GM12878 (cell line): Measurements from ENCODE around the gene KRTAP10-8. TPM values are rescaled to one million over a fixed set of nuclear protein-coding genes. Genes with fewer than 3 reads are reported as not detected.

Source experiments
- ATAC-seq: fragments of 200-7000 bp; cut with Tn5 transposase; 3 replicates; pipeline ENCODE4 v1.9.1; 2020; ENCODE audit warnings: mild to moderate bottlenecking, moderate library complexity
- BruUV-seq: library from RNA; stranded (reverse); fragments of 400-500 nt; replicated peaks from 2 replicates; lab custom pipeline; 2021; lab: Mats Ljungman, UMichigan
- CTCF ChIA-PET: fragments of 300-600 bp; sonication (Branson Sonifier 250); formaldehyde crosslinking; extraction: SDS; loops from one replicate; lab custom pipeline; 2021; ENCODE audit warnings: inconsistent platforms; lab: Yijun Ruan, JAX
- POLR2A ChIA-PET: fragments of 350-600 bp; formaldehyde crosslinking; extraction: SDS; loops from one replicate; lab custom pipeline; 2021; ENCODE audit warnings: inconsistent platforms; lab: Charles Lee
- RAD21 ChIA-PET: fragments of 300-600 bp; sonication (Branson Sonifier 250); formaldehyde crosslinking; loops from one replicate; lab custom pipeline; 2023; ENCODE audit warnings: antibody characterized with exemption; ENCODE audit not compliant: unreplicated experiment; lab: Charles Lee
- SMC1A ChIA-PET: fragments of 300-600 bp; sonication (Branson Sonifier 250); formaldehyde crosslinking; loops from one replicate; lab custom pipeline; 2023; ENCODE audit not compliant: unreplicated experiment, uncharacterized antibody; lab: Charles Lee
- DNase-seq: peaks from one replicate; pipeline ENCODE4 v3.0.0-alpha.2; 2011; ENCODE audit warnings: low read depth, low spot score
- FAIRE-seq: peaks from 3 replicates; lab custom pipeline; 2011; peaks lifted over from hg19 to GRCh38; lab: Jason Lieb, UNC
- H2AFZ ChIP-seq: 2 replicates; pipeline ENCODE4 v1.6.0; 2011; ENCODE audit warnings: low read depth, low read length, control low read depth; ENCODE audit not compliant: control insufficient read depth
- H3K27ac ChIP-seq: 2 replicates; pipeline ENCODE4 v1.5.1; 2011; ENCODE audit warnings: control low read depth; ENCODE audit not compliant: control insufficient read depth, insufficient read depth
- H3K27me3 ChIP-seq, 2 experiments: replicated peaks in 1 of 2; 2 replicates each; pipeline versions ENCODE4 v1.6.0 to v1.6.1; 2011; ENCODE audit warnings: low read length in 1 of 2; ENCODE audit not compliant: control insufficient read depth in 2 of 2, insufficient read depth in 2 of 2
- H3K36me3 ChIP-seq, 2 experiments: 2 replicates each; pipeline ENCODE4 v1.5.1; 2011; ENCODE audit warnings: low read length in 1 of 2; ENCODE audit not compliant: control insufficient read depth in 2 of 2, insufficient read depth in 2 of 2
- H3K4me1 ChIP-seq: 2 replicates; pipeline ENCODE4 v1.6.1; 2011; ENCODE audit warnings: mild to moderate bottlenecking, low read length, moderate library complexity, mixed read lengths; ENCODE audit not compliant: control insufficient read depth, insufficient read depth
- H3K4me2 ChIP-seq: 2 replicates; pipeline ENCODE4 v1.6.0; 2011; ENCODE audit warnings: control low read depth; ENCODE audit not compliant: control insufficient read depth, insufficient read depth
- H3K4me3 ChIP-seq: fragments of 200-600 bp; sonication (generic); 2 replicates; pipeline ENCODE4 v1.5.1; 2016
- H3K79me2 ChIP-seq: 2 replicates; pipeline ENCODE4 v1.6.0; 2011; ENCODE audit warnings: low read length; ENCODE audit not compliant: control insufficient read depth, insufficient read depth
- H3K9ac ChIP-seq: 2 replicates; pipeline ENCODE4 v1.8.0; 2011; ENCODE audit warnings: low read length, control low read depth, mixed read lengths; ENCODE audit not compliant: control insufficient read depth, insufficient read depth
- H3K9me3 ChIP-seq: replicated peaks from 3 replicates; pipeline ENCODE4 v1.5.1; 2011; ENCODE audit warnings: mild to moderate bottlenecking, low read length; ENCODE audit not compliant: control insufficient read depth, insufficient read depth
- H4K20me1 ChIP-seq: 2 replicates; pipeline ENCODE4 v1.6.0; 2011; ENCODE audit not compliant: control insufficient read depth, insufficient read depth
- DPF2 ChIP-seq: fragments of 450-650 bp; IDR thresholded peaks from 2 replicates; pipeline ENCODE4 v1.6.1; 2017; ENCODE audit warnings: mild to moderate bottlenecking
- POU2F2 ChIP-seq: IDR thresholded peaks from 3 replicates; pipeline ENCODE4 v1.6.1; 2011; ENCODE audit warnings: low read depth, mild to moderate bottlenecking, low read length, borderline replicate concordance
- RELA ChIP-seq: fragments of 450-650 bp; IDR thresholded peaks from 2 replicates; pipeline ENCODE4 v1.8.0; 2014; ENCODE audit warnings: borderline replicate concordance; ENCODE audit not compliant: partially characterized antibody
- RUNX3 ChIP-seq: IDR thresholded peaks from 2 replicates; pipeline ENCODE4 v1.6.1; 2012; ENCODE audit warnings: low read length, inconsistent platforms
- ZNF274 ChIP-seq: IDR thresholded peaks from one replicate; pipeline ENCODE4 v1.8.0; 2011; ENCODE audit not compliant: insufficient read length, insufficient read depth
- WGBS: methylation state at CpG from one replicate; pipeline ENCODE4 v1.1.6; 2016; ENCODE audit warnings: low lambda C conversion rate; ENCODE audit not compliant: insufficient replicate concordance, insufficient coverage; ENCODE audit errors: missing lambda C conversion rate; 5-methylcytosine and 5-hydroxymethylcytosine counted together
- in situ Hi-C: fragments of 300-500 bp; cut with MboI; formaldehyde crosslinking; loops from 9 replicates; pipeline ENCODE4 v1.14.3; 2018; ENCODE audit warnings: mixed read lengths
- intact Hi-C: fragments of 100-400 bp; cut with micrococcal nuclease; formaldehyde crosslinking; loops from one replicate; pipeline ENCODE4 v1.14.2; 2022; ENCODE audit not compliant: unreplicated experiment
- polyA plus RNA-seq, 11 experiments: library from polyadenylated mRNA; depleted of rRNA in 4 of 11; unstranded in 6 of 11; stranded (reverse) in 5 of 11; fragments of >200 nt; fragmentation: Nextera tagmentation in 4 of 11; fragmentation: Illumina TruSeq in 1 of 11; extraction: Ambion mirVana in 4 of 11; extraction: Trizol in 1 of 11; gene quantifications; 1 replicate in 1 of 11; 2 replicates in 10 of 11; pipeline versions ENCODE4 v1.2.1 to v1.2.3, GENCODE V29; 2011 to 2016; ENCODE audit warnings: inconsistent platforms in 2 of 11, missing spikeins in 2 of 11, low read depth in 1 of 11
- total RNA-seq, 4 experiments: library from RNA; depleted of rRNA in 3 of 4; stranded (reverse); fragments of >200 nt in 3 of 4; fragmentation: Illumina TruSeq in 1 of 4; extraction: Trizol in 1 of 4; gene quantifications; 2 replicates each; pipeline versions ENCODE4 v1.2.1 to v1.2.3, GENCODE V29; 2013 to 2021
- TF ChIP-seq, protein P1 (sequence below): fragments of 450-650 bp; IDR thresholded peaks from 2 replicates; pipeline ENCODE4 v1.6.1; 2016; ENCODE audit warnings: mild to moderate bottlenecking
- TF ChIP-seq, protein P2 (sequence below): fragments of 450-650 bp; IDR thresholded peaks from 2 replicates; pipeline ENCODE4 v1.6.1; 2016; ENCODE audit warnings: mild to moderate bottlenecking, moderate library complexity, borderline replicate concordance
- TF ChIP-seq, protein P3 (sequence below): IDR thresholded peaks from 2 replicates; pipeline ENCODE4 v1.6.1; 2011; ENCODE audit warnings: mild to moderate bottlenecking, low read depth, low read length, moderate library complexity; ENCODE audit not compliant: insufficient replicate concordance

The KRTAP10-8 gene
- total and polyA plus RNA-seq, 10 of the 15 experiments (the other 5 are each of a cell fraction or from before 2014, with no cell fraction given) = not detected

DNA sequence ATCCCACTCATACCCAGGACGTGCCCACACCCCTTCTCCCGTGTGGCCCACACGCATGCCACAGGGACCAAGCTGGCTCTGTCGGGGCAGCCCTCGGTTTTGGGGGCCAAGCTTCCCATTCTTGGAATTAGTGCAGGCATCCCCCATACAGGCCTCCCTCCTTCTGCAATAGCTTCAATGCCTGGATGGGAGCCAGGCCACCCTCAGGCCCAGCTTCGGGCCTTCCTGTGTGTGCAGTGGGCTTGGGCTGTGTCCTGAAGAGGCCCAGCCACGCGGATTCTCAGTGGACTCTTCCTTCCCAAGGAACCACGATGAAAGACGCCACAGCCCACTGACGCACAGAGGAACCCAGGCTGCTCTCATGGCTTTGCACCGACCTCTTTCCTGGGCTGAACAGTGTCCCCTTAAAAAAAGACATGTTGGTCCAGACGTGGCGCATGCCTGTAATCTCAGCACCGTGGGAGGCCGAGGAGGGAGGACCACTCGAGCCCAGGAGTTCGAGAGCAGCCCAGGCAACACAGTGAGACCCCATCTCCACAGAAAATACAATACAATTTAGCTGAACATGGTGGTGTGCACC is 37.7 kb downstream of the KRTAP10-8 start:
- Histone ChIP-seq H2AFZ (no peak overlapping the region), H3K27ac (no peak overlapping the region), H4K20me1 (no peaks in the 10 kb centered on the region), H3K9me3 (no peaks in the 10 kb centered on the region; the same call in 2 of the 3 replicates), H3K4me3 (no peak overlapping the region), H3K9ac (no peak overlapping the region), H3K36me3 (no peaks in the 10 kb centered on the region), H3K4me2 (no peak overlapping the region), H3K79me2 (no peaks in the 10 kb centered on the region), H3K27me3 (no peaks in the 10 kb centered on the region), H3K4me1 (no peaks in the 10 kb centered on the region)
- ATAC-seq (no peak), FAIRE-seq (no peak), DNase-seq (no peak)
- ChIA-PET SMC1A (no interaction called here), POLR2A (interaction anchor here (0.7 kb wide), 1 partner anchor 1294 kb away, joined by 3 read pairs; no protein-coding TSS in a partner anchor), CTCF (no interaction called here), RAD21 (no interaction called here)
- BruUV-seq = no TSS peak
- intact Hi-C loops = no loop called here
- in situ Hi-C loops = no loop called here
- TF ChIP-seq, protein P1, sequence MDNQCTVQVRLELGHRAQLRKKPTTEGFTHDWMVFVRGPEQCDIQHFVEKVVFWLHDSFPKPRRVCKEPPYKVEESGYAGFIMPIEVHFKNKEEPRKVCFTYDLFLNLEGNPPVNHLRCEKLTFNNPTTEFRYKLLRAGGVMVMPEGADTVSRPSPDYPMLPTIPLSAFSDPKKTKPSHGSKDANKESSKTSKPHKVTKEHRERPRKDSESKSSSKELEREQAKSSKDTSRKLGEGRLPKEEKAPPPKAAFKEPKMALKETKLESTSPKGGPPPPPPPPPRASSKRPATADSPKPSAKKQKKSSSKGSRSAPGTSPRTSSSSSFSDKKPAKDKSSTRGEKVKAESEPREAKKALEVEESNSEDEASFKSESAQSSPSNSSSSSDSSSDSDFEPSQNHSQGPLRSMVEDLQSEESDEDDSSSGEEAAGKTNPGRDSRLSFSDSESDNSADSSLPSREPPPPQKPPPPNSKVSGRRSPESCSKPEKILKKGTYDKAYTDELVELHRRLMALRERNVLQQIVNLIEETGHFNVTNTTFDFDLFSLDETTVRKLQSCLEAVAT = no peak
- WGBS = 36% methylated on average over 18 of the region's 18 CpGs

DNA sequence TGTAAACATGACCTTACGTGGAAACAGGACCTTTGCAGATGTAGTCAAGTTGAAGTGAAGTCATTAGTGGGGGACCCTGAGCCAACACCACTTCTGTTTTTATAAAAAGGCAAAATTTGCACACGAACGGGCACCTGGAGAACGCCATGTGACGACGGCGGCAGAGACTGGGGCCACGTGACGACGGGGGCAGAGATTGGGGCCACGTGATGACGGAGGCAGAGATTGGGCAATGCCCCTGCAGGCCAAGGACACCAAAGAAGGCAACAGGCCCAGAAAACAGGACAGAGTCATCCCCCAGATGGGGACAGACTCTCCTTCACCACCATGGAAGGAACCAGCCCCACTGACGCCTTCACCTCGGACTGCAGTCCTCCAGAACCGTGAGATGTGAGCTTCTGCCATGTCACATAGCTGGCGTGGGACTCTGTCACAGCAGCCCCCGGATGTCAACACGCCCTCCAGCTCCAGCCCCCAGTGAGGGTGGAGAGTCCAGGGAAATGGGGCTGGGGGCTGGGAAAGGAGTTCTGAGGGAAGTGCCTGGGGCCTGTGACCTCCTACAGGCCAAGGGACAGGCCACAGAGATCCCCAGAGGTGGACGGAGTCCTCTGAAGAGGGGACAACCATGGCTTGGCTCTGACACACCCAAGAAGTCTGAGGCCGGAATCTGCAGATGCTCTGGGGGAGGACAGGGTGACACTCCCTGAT is 38.5 kb downstream of the KRTAP10-8 start:
- H4K20me1 ChIP-seq = no peaks in the 10 kb centered on the region
- H3K9me3 ChIP-seq = no peaks in the 10 kb centered on the region; the same call in 2 of the 3 replicates
- no peaks in the 10 kb centered on the region for H3K36me3 ChIP-seq
- intact Hi-C loops = no loop called here
- H3K4me1 ChIP-seq = no peaks in the 10 kb centered on the region
- in situ Hi-C loops = no loop called here
- no TSS peak for BruUV-seq
- no peak for DNase-seq
- no peak overlapping the region for H3K9ac ChIP-seq
- no peak for FAIRE-seq
- no peaks in the 10 kb centered on the region for H3K27me3 ChIP-seq
- no peak for ATAC-seq
- RAD21 ChIA-PET = no interaction called here
- no peak overlapping the region for H3K4me2 ChIP-seq
- H3K27ac ChIP-seq = no peak overlapping the region
- CTCF ChIA-PET = no interaction called here
- POLR2A ChIA-PET = interaction anchor here (0.5 to 0.7 kb wide), 2 partner anchors 53 to 1294 kb away, joined by 3 read pairs; no protein-coding TSS in a partner anchor
- no peak overlapping the region for H2AFZ ChIP-seq
- H3K4me3 ChIP-seq = no peak overlapping the region
- SMC1A ChIA-PET = no interaction called here
- no peaks in the 10 kb centered on the region for H3K79me2 ChIP-seq
- WGBS = 21% methylated on average over 20 of the region's 20 CpGs
- no peak for TF ChIP-seq RUNX3
- TF ChIP-seq, protein P2, sequence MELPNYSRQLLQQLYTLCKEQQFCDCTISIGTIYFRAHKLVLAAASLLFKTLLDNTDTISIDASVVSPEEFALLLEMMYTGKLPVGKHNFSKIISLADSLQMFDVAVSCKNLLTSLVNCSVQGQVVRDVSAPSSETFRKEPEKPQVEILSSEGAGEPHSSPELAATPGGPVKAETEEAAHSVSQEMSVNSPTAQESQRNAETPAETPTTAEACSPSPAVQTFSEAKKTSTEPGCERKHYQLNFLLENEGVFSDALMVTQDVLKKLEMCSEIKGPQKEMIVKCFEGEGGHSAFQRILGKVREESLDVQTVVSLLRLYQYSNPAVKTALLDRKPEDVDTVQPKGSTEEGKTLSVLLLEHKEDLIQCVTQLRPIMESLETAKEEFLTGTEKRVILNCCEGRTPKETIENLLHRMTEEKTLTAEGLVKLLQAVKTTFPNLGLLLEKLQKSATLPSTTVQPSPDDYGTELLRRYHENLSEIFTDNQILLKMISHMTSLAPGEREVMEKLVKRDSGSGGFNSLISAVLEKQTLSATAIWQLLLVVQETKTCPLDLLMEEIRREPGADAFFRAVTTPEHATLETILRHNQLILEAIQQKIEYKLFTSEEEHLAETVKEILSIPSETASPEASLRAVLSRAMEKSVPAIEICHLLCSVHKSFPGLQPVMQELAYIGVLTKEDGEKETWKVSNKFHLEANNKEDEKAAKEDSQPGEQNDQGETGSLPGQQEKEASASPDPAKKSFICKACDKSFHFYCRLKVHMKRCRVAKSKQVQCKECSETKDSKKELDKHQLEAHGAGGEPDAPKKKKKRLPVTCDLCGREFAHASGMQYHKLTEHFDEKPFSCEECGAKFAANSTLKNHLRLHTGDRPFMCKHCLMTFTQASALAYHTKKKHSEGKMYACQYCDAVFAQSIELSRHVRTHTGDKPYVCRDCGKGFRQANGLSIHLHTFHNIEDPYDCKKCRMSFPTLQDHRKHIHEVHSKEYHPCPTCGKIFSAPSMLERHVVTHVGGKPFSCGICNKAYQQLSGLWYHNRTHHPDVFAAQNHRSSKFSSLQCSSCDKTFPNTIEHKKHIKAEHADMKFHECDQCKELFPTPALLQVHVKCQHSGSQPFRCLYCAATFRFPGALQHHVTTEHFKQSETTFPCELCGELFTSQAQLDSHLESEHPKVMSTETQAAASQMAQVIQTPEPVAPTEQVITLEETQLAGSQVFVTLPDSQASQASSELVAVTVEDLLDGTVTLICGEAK = no peak
- TF ChIP-seq, protein P3, sequence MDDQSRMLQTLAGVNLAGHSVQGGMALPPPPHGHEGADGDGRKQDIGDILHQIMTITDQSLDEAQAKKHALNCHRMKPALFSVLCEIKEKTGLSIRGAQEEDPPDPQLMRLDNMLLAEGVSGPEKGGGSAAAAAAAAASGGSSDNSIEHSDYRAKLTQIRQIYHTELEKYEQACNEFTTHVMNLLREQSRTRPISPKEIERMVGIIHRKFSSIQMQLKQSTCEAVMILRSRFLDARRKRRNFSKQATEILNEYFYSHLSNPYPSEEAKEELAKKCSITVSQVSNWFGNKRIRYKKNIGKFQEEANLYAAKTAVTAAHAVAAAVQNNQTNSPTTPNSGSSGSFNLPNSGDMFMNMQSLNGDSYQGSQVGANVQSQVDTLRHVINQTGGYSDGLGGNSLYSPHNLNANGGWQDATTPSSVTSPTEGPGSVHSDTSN = no peak
- TF ChIP-seq DPF2 = no peak
- TF ChIP-seq POU2F2 = no peak
- TF ChIP-seq ZNF274 = no peak
- no peak for TF ChIP-seq RELA
